ENCODE measurements around the gene PTAR1.

Gene PTAR1

GRCh38 chr9:69748304-69748703 is 11.5 kb downstream of the PTAR1 start:
- no peak for DNase-seq

DNA sequence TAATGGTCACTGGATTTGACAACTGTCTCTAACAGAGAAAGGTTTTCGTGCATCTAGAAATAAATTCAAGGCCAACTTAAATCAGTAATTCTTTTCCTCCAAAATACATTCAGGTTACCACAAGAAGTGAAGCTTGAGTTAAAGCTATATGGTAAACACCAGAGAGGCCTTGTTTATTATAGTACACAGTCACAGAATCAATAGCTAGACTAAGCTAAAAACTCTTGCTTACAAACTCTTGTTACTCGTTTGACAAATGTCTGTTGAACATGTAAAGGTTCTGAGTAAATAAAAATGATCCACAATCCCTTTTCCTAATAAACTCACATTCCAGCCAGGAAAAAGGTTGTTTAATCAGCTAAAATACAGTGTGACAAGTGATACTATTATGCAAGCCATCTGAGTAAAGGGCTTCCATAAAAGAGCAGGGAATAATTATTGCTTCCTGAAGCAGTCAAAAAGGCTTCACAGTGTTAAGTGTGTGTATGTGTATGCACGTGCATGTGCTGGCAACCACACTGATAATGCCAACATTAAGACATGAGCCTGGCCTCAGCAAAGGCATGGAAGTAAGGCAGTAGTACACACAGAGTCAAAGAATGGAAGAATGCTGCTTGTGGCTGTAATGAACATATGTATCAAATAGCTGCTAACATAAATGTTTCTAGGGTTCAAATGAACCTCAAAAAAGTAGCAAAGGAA is 12.8 kb downstream of the PTAR1 start:
- DNase-seq, result no peak

GRCh38 chr9:69745716-69746437 is 13.9 kb downstream of the PTAR1 start:
- DNase-seq, result peak; percentile 28 to 50 (median 47)

- DNase-seq, result peak in 2 of 3 donors; percentile 22 to 52
Observed at GRCh38 chr9:69744688-69745380, 15.0 kb downstream of the PTAR1 start.

GRCh38 chr9:69743930-69744329 is 15.9 kb downstream of the PTAR1 start:
- DNase-seq, result no peak

DNA sequence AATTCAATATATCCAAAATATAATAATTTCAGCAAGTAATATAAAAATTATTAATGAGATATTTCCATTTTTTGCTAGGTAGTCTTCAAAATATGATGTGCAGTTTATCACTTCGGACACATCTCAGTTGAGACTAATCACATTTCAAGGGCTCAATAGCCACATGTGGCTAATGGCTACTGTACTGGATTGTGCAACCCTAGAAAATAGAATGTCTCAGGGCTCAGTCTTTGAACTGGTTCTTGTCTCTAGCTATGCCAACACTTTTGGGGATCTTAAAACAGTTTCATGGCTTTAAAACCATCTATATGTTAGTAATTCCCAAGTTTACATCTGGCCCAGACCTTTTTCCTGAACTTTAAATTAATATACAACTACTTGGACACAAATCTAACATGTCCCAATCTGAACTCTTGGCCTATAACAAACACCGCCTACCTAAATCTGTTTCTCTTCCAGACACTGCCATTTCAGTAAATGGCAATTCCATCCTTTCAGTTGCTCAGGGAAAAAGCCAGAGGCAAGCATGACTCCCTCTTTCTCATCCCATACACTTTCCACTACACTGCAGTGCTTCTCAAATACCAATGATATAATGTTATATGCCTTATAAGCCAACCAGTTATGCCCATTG is 18.8 kb downstream of the PTAR1 start:
- DNase-seq, result no peak

DNA sequence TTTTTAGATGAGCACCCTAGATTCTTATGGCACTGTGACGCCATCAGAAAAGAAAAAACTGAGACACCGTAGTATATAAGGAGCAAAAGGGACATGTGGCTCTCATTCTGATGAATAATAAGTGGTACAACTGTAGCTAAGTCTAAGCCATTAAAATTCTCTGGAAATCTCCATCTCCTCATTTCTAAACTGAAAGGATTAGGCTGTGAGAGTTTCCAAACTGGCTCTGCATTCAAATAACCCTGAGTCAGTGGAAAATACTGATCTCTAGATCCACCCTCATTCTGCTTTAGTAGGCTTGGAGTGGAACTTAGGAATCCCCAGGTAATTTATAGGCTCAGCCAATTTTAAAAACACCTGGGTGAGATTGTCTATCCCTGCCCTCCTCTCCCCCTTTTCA is 28.5 kb downstream of the PTAR1 start:
- DNase-seq, result no peak

GRCh38 chr9:69719983-69720382 is 39.8 kb downstream of the PTAR1 start:
- DNase-seq, result no peak

DNA sequence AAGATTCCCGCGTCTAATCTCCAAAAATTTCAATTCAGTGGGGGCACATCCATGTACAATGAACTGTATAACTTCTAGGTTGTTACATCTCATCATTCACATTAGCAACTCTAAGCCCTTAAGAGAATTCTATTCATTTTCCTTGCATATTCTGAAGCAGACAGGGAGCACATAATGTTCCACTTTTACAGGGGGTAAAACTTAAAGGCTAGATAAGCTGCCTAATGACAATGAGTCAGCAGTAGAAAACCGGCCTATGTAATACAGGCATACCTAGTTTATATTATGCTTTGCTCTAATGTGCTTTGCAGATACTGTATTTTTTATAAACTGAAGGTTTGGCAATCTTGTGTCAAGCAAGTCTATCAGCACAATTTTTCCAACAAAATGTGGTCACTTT is 40.4 kb downstream of the PTAR1 start:
- no peak for DNase-seq

DNA sequence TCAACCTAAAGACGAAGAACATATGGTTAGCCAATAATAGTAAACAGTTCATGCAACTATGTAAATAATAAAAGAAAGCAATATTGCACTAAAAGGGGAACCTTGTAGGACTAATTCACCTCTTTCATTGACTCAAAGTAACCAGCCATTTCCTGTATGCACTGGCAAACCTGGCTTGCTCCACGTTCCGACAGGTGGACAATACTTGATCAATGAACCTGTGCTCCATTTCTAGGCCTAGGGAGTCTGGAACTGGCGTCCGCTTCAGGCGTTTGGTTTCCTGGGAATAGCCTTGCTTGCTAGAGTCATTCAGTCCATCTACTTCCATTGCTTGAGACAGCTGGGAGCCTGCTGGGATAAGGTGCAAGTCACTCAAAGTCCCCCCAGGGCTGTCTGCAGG is 41.6 kb downstream of the PTAR1 start:
- DNase-seq, result no peak

GRCh38 chr9:69715825-69716224 is 44.0 kb downstream of the PTAR1 start:
- DNase-seq, result no peak

GRCh38 chr9:69715096-69715495 is 44.7 kb downstream of the PTAR1 start:
- DNase-seq, result no peak

GRCh38 chr9:69697475-69697874 is 62.3 kb downstream of the PTAR1 start:
- DNase-seq, result no peak

DNA sequence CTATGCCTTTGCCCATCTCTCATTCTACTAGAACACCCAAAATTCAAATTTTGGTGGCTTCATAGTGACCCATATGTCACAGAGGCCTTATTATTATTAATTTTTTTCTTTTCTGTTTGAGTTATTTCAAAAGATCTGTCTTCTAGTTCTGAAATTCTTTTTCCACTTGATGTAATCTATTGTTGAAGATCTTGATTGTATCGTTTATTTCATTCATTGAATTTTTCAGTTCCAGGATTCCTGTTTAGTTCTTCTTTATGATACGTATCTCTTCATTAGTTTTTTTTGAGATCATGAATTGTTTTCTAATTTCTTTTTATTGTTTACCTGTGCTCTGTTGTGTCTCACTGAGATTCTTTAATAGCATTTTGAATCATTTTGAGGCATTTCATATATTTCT is 63.0 kb downstream of the PTAR1 start:
- no peak for DNase-seq

- DNase-seq, result no peak
Observed at GRCh38 chr9:69689991-69690538, 69.7 kb downstream of the PTAR1 start.

GRCh38 chr9:69683927-69684326 is 75.9 kb downstream of the PTAR1 start:
- DNase-seq, result no peak

GRCh38 chr9:69678843-69679538 is 80.8 kb downstream of the PTAR1 start:
- DNase-seq, result no peak

- no peak for DNase-seq
Observed at GRCh38 chr9:69677931-69678330, 81.9 kb downstream of the PTAR1 start.

GRCh38 chr9:69675563-69675962 is 84.2 kb downstream of the PTAR1 start:
- DNase-seq, result no peak

- DNase-seq, result no peak
Observed at GRCh38 chr9:69674716-69675438, 84.9 kb downstream of the PTAR1 start.

- DNase-seq, result no peak
Observed at GRCh38 chr9:69674112-69674685, 85.6 kb downstream of the PTAR1 start.

GRCh38 chr9:69673311-69673640 is 86.5 kb downstream of the PTAR1 start:
- no peak for DNase-seq

Data from suppressor macrophage treated with lipopolysaccharide for 1 hour (primary cell).